DND-41 (cell line): ENCODE data around the gene SRP19.

Source experiments
- EZH2 ChIP-seq: IDR thresholded peaks from 3 replicates; pipeline ENCODE4 v1.6.1; 2012; ENCODE audit warnings: borderline replicate concordance, low read depth, mild to moderate bottlenecking, moderate library complexity, low read length, inconsistent platforms; ENCODE audit not compliant: severe bottlenecking
- TF ChIP-seq, protein P1 (sequence below): IDR thresholded peaks from 2 replicates; pipeline ENCODE4 v1.5.1; 2012; ENCODE audit warnings: borderline replicate concordance, low read length, moderate library complexity, mild to moderate bottlenecking; ENCODE audit not compliant: poor library complexity, severe bottlenecking; ENCODE audit errors: extremely low read depth

- TF ChIP-seq, protein P1, sequence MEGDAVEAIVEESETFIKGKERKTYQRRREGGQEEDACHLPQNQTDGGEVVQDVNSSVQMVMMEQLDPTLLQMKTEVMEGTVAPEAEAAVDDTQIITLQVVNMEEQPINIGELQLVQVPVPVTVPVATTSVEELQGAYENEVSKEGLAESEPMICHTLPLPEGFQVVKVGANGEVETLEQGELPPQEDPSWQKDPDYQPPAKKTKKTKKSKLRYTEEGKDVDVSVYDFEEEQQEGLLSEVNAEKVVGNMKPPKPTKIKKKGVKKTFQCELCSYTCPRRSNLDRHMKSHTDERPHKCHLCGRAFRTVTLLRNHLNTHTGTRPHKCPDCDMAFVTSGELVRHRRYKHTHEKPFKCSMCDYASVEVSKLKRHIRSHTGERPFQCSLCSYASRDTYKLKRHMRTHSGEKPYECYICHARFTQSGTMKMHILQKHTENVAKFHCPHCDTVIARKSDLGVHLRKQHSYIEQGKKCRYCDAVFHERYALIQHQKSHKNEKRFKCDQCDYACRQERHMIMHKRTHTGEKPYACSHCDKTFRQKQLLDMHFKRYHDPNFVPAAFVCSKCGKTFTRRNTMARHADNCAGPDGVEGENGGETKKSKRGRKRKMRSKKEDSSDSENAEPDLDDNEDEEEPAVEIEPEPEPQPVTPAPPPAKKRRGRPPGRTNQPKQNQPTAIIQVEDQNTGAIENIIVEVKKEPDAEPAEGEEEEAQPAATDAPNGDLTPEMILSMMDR: no peak
- no peak for TF ChIP-seq EZH2
These were observed 25.9 kb downstream of the SRP19 start for GRCh38 chr5:112886975-112887374.
